AG09319 (cell line): Measurements from ENCODE around the gene SYNGR1.

Source experiments
- DNase-seq: peaks from one replicate; pipeline ENCODE4 v3.0.0-alpha.2; 2010; ENCODE audit warnings: low read depth; ENCODE audit errors: extremely low read depth
- TF ChIP-seq, protein P1 (sequence below): IDR thresholded peaks from 2 replicates; pipeline ENCODE4 v1.5.1; 2011; ENCODE audit warnings: low read depth, mild to moderate bottlenecking, inconsistent platforms, low read length, moderate library complexity

SYNGR1 gene

DNA sequence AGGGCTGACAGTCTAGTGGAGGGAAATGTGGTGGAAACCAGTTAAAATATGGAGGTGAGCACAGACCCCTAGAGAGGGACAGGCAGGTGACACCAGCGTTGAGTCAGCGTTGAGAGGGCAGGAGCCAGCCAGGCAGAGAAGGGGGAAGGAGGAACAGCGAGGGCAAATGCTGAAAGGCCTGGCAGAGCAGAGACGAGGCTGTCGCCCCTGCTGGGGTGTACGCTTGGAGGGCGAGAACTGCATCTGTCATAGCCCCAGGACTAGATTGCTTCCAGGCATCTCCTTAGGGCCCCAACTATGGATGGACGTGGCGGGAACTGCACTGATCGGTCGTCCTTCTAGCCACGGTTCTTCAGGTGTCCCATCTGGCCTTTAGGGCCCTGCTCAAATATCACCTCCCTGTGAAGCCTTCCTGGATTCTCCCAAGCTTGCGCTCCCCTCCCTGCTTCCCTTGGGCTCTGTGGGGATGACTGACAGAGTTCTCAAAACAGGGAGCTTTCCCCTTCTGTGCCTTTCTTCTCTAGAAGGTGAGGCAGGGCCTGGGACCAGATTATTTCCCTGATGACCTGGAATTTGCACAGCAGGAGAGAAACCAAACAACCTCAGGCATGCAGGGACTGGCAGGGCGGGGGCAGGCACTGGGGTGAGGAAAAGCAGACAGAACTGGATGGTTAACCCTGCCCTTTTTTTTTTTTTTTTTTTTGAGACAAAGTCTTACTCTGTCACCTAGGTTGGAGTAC is 11.1 kb downstream of the SYNGR1 start:
- TF ChIP-seq, protein P1, sequence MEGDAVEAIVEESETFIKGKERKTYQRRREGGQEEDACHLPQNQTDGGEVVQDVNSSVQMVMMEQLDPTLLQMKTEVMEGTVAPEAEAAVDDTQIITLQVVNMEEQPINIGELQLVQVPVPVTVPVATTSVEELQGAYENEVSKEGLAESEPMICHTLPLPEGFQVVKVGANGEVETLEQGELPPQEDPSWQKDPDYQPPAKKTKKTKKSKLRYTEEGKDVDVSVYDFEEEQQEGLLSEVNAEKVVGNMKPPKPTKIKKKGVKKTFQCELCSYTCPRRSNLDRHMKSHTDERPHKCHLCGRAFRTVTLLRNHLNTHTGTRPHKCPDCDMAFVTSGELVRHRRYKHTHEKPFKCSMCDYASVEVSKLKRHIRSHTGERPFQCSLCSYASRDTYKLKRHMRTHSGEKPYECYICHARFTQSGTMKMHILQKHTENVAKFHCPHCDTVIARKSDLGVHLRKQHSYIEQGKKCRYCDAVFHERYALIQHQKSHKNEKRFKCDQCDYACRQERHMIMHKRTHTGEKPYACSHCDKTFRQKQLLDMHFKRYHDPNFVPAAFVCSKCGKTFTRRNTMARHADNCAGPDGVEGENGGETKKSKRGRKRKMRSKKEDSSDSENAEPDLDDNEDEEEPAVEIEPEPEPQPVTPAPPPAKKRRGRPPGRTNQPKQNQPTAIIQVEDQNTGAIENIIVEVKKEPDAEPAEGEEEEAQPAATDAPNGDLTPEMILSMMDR = no peak
- no peak for DNase-seq

- TF ChIP-seq, protein P1 = no peak
- DNase-seq = no peak
These were observed 11.7 kb downstream of the SYNGR1 start for GRCh38 chr22:39361496-39361895.

GRCh38 chr22:39362271-39362670 is 12.5 kb downstream of the SYNGR1 start:
- TF ChIP-seq, protein P1 = no peak

GRCh38 chr22:39362932-39363331 is 13.1 kb downstream of the SYNGR1 start:
- TF ChIP-seq, protein P1 = no peak
- DNase-seq = no peak

More at GRCh38 chr22:39362271-39362670, 12.5 kb downstream of the SYNGR1 start:
- no peak for DNase-seq

DNA sequence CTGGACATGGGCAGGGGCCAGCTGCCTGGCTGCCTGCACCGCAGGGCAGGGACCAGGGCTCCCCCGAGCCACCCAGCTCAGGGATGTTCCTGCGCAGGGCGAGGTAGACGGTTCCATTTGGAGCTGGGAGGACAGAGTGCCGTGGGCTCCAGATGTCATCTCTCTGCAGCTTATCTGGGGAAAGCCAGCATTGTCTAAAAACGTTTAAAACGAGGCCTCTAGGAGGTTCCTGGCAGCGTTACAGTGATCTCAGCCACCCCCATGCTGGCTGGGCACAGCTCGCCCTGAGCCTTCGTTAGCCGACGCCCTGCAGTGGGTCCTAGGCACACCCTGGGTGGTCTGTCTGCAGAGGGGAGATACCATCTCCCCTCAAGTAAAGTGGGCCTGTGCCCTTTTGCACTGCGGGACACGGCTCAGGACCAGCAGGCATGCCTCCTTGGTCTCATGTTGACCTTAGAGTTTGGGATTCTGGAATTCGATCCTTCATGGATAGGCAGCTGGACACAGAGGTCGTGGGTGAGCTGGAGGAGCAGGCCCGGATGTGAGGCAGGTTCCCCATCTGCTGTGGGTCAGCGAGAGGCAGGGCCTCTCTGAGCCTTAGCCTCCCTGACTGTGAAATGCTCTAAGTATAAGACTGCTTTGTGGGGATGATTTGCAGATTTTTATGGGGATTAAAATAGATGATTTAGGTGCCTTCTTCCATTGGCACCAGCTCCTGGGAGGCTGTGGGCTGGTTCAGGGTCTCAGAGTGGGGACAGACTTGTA is 14.1 kb downstream of the SYNGR1 start:
- TF ChIP-seq, protein P1 = no peak
- DNase-seq = no peak

DNA sequence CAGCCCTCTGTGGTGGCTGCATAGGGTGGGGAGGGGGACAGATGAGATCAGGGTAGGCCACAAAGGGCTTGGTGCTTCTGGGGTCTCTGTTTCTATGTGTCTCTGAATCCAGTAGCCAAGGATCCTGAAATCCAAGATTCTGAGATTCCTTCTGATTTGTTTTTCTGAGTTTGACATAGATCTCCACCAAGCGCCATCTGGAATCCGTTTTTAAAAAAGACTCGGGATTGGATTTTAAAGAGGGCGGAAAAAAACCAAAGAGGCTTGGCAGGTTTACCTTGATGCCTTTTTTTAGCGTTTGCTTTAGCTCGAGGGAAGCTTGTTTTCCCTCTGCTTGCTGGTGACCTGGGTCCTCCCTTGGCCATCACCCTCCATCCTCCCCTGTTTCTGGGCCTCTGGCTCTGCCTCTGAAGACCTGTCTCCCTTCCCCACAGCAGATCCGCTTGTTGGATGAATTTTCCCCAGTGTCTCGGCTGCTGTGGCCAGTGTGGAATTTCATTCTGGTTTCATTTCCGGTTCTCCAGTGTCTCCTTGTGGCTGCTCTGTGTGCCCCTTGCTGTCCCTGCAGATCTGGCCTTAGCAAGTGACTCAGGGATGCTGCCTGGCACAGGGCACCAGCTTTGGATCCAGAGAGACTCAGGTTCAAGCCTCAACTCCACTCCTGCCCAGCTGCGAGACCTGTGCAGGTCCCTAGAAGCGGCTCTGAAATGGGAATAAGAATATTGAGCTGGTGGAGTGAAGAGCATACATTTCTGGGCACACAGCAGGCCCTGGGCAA is 15.1 kb downstream of the SYNGR1 start:
- TF ChIP-seq, protein P1 = peak; percentile 49
- DNase-seq = no peak

DNA sequence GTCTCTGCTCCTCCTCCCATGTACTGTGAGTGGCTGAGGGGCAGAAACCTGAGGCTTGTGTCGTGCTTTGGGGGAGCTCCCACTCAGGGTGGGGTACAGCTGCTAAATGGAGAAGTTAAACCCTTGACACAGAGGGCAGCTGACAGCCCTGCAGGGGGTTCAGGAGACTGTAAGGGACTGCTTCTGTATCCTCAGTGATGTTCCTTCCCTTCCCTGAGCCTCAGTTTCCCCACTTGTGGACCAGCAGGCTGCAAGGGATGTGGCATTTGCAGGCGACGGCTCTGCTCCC is 15.6 kb downstream of the SYNGR1 start:
- no peak for DNase-seq
- TF ChIP-seq, protein P1 = no peak
